CD14-positive monocyte (primary cell): ENCODE measurements around the gene GLP2R. TPM values are rescaled to one million over a fixed set of nuclear protein-coding genes. Genes with fewer than 3 reads are reported as not detected.
A peak's percentile ranks its signal among the peaks of the same experiment; 100 is the strongest.

ENCODE experiments used
- DNase-seq, 3 donors: peaks; one replicate each; pipeline ENCODE4 v3.0.0-alpha.2; 2011 to 2022
- H2AFZ ChIP-seq: 2 replicates; pipeline ENCODE4 v1.6.0; 2012; ENCODE audit warnings: mild to moderate bottlenecking, low read depth, low read length, inconsistent platforms; ENCODE audit not compliant: insufficient read depth, poor library complexity, severe bottlenecking
- H3K27ac ChIP-seq, 2 donors: 1 replicate in 1 of 2; 2 replicates in 1 of 2; pipeline ENCODE4 v1.5.1; 2012 to 2013; ENCODE audit warnings: low read length in 2 of 2, control low read depth in 1 of 2, inconsistent platforms in 1 of 2, low read depth in 1 of 2, mild to moderate bottlenecking in 1 of 2
- H3K27me3 ChIP-seq, 2 donors: one replicate each; pipeline versions ENCODE4 v1.6.0 to v1.6.1; 2011 to 2013; ENCODE audit warnings: low read length in 2 of 2; ENCODE audit not compliant: control insufficient read depth in 2 of 2, insufficient read depth in 2 of 2
- H3K36me3 ChIP-seq, 2 donors: replicated peaks in 1 of 2; 1 replicate in 1 of 2; 2 replicates in 1 of 2; pipeline versions ENCODE4 v1.5.1 to v1.6.1; 2012 to 2013; ENCODE audit warnings: low read length in 2 of 2, control low read depth in 1 of 2, inconsistent platforms in 1 of 2, mild to moderate bottlenecking in 1 of 2; ENCODE audit not compliant: insufficient read depth in 2 of 2, control insufficient read depth in 1 of 2
- H3K4me1 ChIP-seq, 2 donors: 1 replicate in 1 of 2; 2 replicates in 1 of 2; pipeline versions ENCODE4 v1.5.1 to v1.6.1; 2012 to 2013; ENCODE audit warnings: low read length in 2 of 2, control low read depth in 1 of 2, inconsistent platforms in 1 of 2, mild to moderate bottlenecking in 1 of 2, moderate library complexity in 1 of 2; ENCODE audit not compliant: insufficient read depth in 2 of 2, control insufficient read depth in 1 of 2
- H3K4me2 ChIP-seq: replicated peaks from 2 replicates; pipeline ENCODE3; 2012; ENCODE audit warnings: low read length, moderate library complexity, mild to moderate bottlenecking; ENCODE audit not compliant: poor library complexity, severe bottlenecking; ENCODE audit errors: extremely low read depth
- H3K4me3 ChIP-seq, 3 experiments: fragments of 200-600 bp in 1 of 3; sonication (generic) in 1 of 3; replicated peaks in 1 of 3; 1 replicate in 2 of 3; 2 replicates in 1 of 3; pipeline ENCODE4 v1.5.1; 2011 to 2013; ENCODE audit warnings: low read length in 3 of 3, mild to moderate bottlenecking in 3 of 3, control low read depth in 2 of 3, low read depth in 2 of 3, inconsistent platforms in 1 of 3, moderate library complexity in 1 of 3
- H3K79me2 ChIP-seq: 2 replicates; pipeline ENCODE4 v1.6.0; 2012; ENCODE audit warnings: mild to moderate bottlenecking, control low read depth, inconsistent platforms, low read length, moderate library complexity; ENCODE audit not compliant: insufficient read depth
- H3K9ac ChIP-seq: 2 replicates; pipeline ENCODE4 v1.6.0; 2017; ENCODE audit warnings: low read length, mild to moderate bottlenecking; ENCODE audit not compliant: insufficient read depth, poor library complexity, severe bottlenecking
- H3K9me3 ChIP-seq, 2 donors: replicated peaks in 1 of 2; 1 replicate in 1 of 2; 2 replicates in 1 of 2; pipeline versions ENCODE4 v1.5.1 to v1.6.1; 2012 to 2013; ENCODE audit warnings: low read length in 2 of 2, control low read depth in 1 of 2; ENCODE audit not compliant: control insufficient read depth in 1 of 2, insufficient read depth in 1 of 2
- H4K20me1 ChIP-seq: 2 replicates; pipeline ENCODE4 v1.6.0; 2012; ENCODE audit warnings: mild to moderate bottlenecking, low read length, control low read depth, moderate library complexity; ENCODE audit not compliant: insufficient read depth
- H3K27ac Mint-ChIP-seq, 7 donors: one replicate each; pipeline ENCODE4 v1.8.0; 2020; ENCODE audit warnings: mild to moderate bottlenecking in 7 of 7, mixed read lengths in 7 of 7, moderate library complexity in 6 of 7, inconsistent platforms in 2 of 7
- H3K27me3 Mint-ChIP-seq, 3 donors: one replicate each; pipeline ENCODE4 v1.8.0; 2021 to 2022; ENCODE audit warnings: low read depth in 3 of 3, mild to moderate bottlenecking in 3 of 3, mixed read lengths in 3 of 3, moderate library complexity in 3 of 3, inconsistent platforms in 1 of 3
- H3K36me3 Mint-ChIP-seq, 2 donors: one replicate each; pipeline ENCODE4 v1.8.0; 2020; ENCODE audit warnings: mixed read lengths in 2 of 2, inconsistent platforms in 1 of 2, mild to moderate bottlenecking in 1 of 2
- H3K4me1 Mint-ChIP-seq: one replicate; pipeline ENCODE4 v1.8.0; 2020; ENCODE audit warnings: mild to moderate bottlenecking, mixed read lengths
- H3K4me3 Mint-ChIP-seq, 2 donors: one replicate each; pipeline ENCODE4 v1.8.0; 2020; ENCODE audit warnings: mild to moderate bottlenecking in 2 of 2, mixed read lengths in 2 of 2, moderate library complexity in 1 of 2
- H3K9me3 Mint-ChIP-seq, 7 donors: one replicate each; pipeline ENCODE4 v1.8.0; 2020 to 2022; ENCODE audit warnings: mixed read lengths in 7 of 7, mild to moderate bottlenecking in 6 of 7, moderate library complexity in 6 of 7, inconsistent platforms in 2 of 7
- CTCF ChIP-seq: fragments of 200-600 bp; IDR thresholded peaks from one replicate; pipeline ENCODE4 v1.8.0; 2022; ENCODE audit warnings: antibody characterized with exemption, mild to moderate bottlenecking
- WGBS: methylation state at CpG from one replicate; pipeline ENCODE4 v1.1.5; 2013; ENCODE audit warnings: missing lambda C conversion rate; ENCODE audit not compliant: insufficient coverage; 5-methylcytosine and 5-hydroxymethylcytosine counted together
- intact Hi-C, 2 donors: fragments of 100-400 bp; cut with micrococcal nuclease; formaldehyde crosslinking; loops; one replicate each; pipeline versions ENCODE4 v1.15.0 to v1.15.1; 2023
- polyA plus RNA-seq, 3 donors: library from polyadenylated mRNA; depleted of rRNA in 1 of 3; unstranded in 2 of 3; stranded (reverse) in 1 of 3; fragments of 300-500 nt in 2 of 3; fragments of >200 nt in 1 of 3; fragmentation: Illumina TruSeq in 2 of 3; gene quantifications; 1 replicate in 2 of 3; 2 replicates in 1 of 3; pipeline ENCODE4 v1.2.3, GENCODE V29; 2012 to 2021

Gene GLP2R
- polyA plus RNA-seq, 3 donors: not detected

- H3K36me3 Mint-ChIP-seq: peaks cover 86 to 98% of the 10 kb centered on the region in 2 donors
- no peaks in the 10 kb centered on the region for H3K4me1 ChIP-seq
- H3K36me3 ChIP-seq: peaks cover 93 to 100% of the 10 kb centered on the region in 2 donors
- no peaks in the 10 kb centered on the region for H3K4me1 Mint-ChIP-seq
- WGBS: 100% methylated on average over 2 of the region's 3 CpGs
- no peak overlapping the region for H3K27ac ChIP-seq
- TF ChIP-seq CTCF: no peak
- no peak overlapping the region for H3K4me2 ChIP-seq
- intact Hi-C loops: no loop called here
- no peaks in the 10 kb centered on the region for H3K27me3 ChIP-seq
- H4K20me1 ChIP-seq: peaks cover 87% of the 10 kb centered on the region
- peaks cover 17 to 26% (median 21%) of the 10 kb centered on the region in 7 donors for H3K9me3 Mint-ChIP-seq
- DNase-seq: no peak
- no peak overlapping the region for H3K4me3 Mint-ChIP-seq
- H3K79me2 ChIP-seq: no peaks in the 10 kb centered on the region
- no peaks in the 10 kb centered on the region for H3K27me3 Mint-ChIP-seq
- no peak overlapping the region for H2AFZ ChIP-seq
- no peak overlapping the region for H3K4me3 ChIP-seq
- peak overlapping the region in 3 of 7 donors; percentile 7 to 41 (median 30) for H3K27ac Mint-ChIP-seq
- no peak overlapping the region for H3K9ac ChIP-seq
- H3K9me3 ChIP-seq: peaks cover 11 to 21% of the 10 kb centered on the region in 2 donors
Observed at GRCh38 chr17:9936095-9936494, 110.4 kb downstream of the GLP2R start.

GRCh38 chr17:9937241-9937761 lies 111.6 kb downstream of the GLP2R start:
- H3K4me1 ChIP-seq: no peaks in the 10 kb centered on the region
- peaks cover 11 to 21% of the 10 kb centered on the region in 2 donors for H3K9me3 ChIP-seq
- peaks cover 90% of the 10 kb centered on the region for H4K20me1 ChIP-seq
- Mint-ChIP-seq H3K4me3 (no peak overlapping the region), H3K4me1 (no peaks in the 10 kb centered on the region), H3K36me3 (peaks cover 87 to 98% of the 10 kb centered on the region in 2 donors), H3K27ac (peak overlapping the region in 4 of 7 donors; percentile 5 to 53 (median 17)), H3K9me3 (peaks cover 17 to 29% (median 21%) of the 10 kb centered on the region in 7 donors), H3K27me3 (no peaks in the 10 kb centered on the region)
- H3K4me2 ChIP-seq: no peak overlapping the region
- 93% methylated on average over 12 of the region's 13 CpGs for WGBS
- intact Hi-C loops: no loop called here
- no peak overlapping the region for H3K9ac ChIP-seq
- H3K4me3 ChIP-seq: no peak overlapping the region
- H3K79me2 ChIP-seq: no peaks in the 10 kb centered on the region
- no peak overlapping the region for H2AFZ ChIP-seq
- TF ChIP-seq CTCF: no peak
- H3K27me3 ChIP-seq: no peaks in the 10 kb centered on the region
- no peak overlapping the region for H3K27ac ChIP-seq
- DNase-seq: no peak
- peaks cover 96 to 100% of the 10 kb centered on the region in 2 donors for H3K36me3 ChIP-seq
